Embryonic facial prominence (tissue), 1 donor: ENCODE results near the gene FKBP15.
"Not testable (repeated sequence)": the region's sequence is repeated elsewhere in the genome, so short reads cannot be mapped to it uniquely, and the experiment has no call there.

Experiments
- DNase-seq: peaks from one replicate; pipeline ENCODE4 v3.0.0-alpha.2; 2016; ENCODE audit errors: extremely low spot score

The FKBP15 gene

DNA sequence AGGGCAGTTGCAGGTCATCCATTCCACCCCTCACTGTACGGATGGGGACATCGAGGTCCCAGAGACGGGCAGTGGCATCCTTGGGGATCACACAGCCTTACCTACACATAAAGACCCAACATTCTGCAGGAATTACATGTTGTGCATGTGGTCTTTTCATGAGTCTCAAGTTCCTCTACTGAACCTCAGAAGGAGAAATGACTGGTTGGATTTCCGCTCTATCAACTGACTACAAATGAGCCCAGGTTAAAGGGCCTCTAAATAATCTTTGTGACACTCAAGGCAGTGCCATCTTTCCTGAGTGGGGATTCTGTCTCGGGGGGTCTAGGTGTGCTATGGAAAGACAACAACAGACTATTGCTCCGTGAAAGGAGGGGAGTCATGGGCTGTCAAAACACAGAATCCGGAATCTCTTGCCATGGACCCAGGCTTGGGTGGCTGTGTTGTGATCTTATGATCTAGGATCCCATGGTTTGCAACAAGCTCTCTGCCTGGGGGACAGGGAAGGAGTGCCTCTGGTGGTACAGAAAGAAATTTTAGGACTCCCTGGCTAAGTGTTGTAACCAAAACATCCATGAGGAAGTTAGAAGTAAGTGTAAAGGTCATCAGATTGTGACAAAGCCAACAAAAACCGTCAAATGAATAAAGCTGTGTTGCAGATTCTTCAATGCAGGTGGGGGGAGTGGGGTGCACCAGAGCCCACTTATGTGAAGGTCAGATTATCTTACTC, 72.1 kb downstream of the FKBP15 start:
- DNase-seq, result no peak

DNA sequence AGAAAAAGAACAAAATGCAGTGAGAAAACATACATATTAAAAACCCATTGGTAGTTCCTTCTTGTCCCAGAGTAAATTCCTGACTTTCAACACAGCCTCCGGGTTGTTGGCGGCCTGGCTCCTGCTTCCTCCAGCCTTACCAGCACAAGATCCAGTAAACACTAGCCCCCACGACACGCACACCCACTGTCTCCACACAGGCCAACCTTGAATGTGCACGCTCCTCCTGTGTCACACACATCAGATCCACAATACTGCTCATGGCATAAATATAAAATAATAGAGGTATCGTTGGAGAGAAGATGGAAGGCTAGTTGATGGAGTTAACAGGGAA, 72.7 kb downstream of the FKBP15 start:
- DNase-seq, result no peak

DNA sequence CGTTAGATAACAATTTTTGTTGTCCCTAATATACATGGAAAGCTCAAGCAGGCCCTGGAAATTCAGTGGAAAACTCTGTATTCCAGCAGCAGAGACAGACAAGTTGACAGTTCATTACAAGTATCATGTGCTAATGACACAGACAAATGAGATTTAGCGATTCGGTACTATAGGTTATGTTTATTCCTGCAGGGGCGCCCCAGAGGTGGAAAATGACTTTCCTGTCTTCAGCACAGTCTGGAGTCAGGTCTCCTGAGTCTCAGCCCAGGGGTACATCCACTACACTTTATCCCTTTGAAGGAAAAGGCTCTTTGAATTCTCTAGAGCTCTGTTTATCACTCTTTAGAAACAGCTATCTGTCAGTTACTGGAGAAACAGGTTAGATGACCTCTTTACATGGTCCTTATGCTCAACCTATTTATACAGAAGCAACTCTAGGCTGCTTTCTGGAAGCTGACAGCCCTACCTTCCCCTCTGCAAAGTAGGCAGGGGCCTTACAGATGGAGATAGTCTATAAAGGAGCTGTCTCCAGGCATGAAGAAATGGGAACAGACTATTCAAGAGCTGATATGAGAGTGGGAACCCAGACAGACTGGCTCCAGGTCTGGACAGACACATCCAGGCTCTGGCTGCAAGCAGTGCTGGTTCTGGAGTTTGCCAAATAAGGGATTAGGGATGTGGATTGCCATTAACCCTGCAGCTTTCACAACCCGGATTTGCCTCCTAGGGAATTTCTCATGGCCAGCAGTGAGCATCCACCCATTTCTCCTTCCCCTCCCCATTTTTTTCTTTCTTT, 77.4 kb downstream of the FKBP15 start:
- DNase-seq, result no peak

- not testable (repeated sequence) for DNase-seq
Observed at GRCh38 chr9:113140896-113141295, 80.2 kb downstream of the FKBP15 start.

DNA sequence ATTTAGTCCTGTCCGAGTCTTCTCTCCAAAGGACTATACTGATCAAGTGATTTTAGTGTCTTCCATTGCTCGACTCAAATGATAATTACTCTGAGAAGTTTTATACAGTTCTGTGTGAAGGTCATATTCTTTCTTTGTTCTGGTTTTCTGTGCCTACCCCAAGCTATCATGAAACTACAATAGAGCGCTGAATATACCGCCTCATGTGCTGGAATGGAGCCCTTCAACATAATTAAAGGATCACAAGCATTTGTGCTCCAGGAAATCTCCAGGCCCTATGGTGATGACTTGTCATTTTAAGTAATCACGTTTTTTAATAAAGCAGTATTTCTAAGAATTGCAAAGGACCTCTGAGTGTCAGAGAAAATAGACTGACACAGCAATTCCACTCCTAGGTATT, 81.1 kb downstream of the FKBP15 start:
- no peak for DNase-seq

DNA sequence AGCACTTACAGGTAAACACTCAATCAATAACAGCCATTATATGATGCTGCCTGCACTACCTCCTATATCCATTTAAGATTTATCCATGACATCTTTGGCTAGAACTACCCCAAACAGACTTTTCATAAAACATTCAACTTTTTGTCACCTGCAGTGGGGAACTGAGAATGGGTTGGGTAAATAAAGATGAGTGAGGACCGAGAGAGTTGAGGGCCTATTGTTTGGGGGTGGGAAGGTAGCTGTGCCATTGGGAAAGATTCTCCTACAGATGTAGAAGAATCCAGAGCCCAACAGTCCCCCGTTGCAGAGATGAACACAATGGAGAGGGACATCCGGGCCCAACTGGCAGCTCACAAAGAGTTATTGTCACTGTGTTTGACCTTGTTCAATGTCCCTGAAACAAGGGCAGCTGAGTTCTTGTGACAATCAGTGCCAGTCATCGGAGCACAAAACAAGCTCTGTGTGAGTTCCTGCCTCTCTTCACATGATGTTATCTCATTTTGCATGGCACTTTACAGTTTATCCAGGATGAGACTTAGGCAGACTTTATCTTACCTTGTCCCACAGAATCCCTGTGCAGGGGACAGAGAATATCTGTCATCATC, 81.8 kb downstream of the FKBP15 start:
- no peak for DNase-seq

DNA sequence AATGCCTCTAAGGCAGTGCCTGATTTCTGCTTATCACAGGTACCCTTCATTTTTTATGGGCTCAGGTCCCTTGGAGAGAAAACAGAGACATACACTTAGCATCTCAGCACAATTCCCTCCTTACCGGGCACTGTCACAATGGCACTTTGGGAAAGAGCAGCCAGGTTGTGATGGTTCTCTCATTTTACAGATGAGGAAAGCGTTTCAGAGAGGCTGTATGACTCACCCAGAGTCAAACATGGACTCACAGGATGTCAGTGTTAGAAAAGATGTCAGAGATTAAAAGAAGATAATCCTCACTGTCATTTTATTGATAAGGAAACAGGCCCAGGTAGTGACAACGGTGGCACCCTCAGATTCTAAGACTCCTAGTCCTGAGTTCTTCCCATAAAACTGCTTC, 82.3 kb downstream of the FKBP15 start:
- no peak for DNase-seq

GRCh38 chr9:113137196-113138168, 83.6 kb downstream of the FKBP15 start:
- DNase-seq, result no peak

GRCh38 chr9:113131689-113132151, 89.4 kb downstream of the FKBP15 start:
- DNase-seq, result no peak

DNA sequence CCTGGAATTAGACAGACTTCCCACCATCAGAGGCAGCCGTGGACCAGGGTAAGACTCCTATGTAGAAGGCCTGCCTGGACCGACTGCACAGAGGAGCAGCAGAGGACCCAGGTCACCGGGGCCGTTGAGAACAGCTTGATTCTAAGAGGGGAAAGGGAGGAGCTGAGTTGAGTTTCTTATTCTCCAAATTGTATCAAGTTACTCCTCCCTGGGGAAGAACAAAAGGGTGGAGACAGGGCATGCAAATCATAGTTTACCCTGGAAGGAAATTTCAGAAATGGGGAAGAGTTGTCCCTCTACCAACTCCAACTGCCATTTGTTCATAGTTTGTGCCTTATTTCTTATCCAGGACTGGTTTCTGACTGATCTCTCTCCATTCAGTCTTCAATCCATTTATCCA, 91.2 kb downstream of the FKBP15 start:
- no peak for DNase-seq

DNA sequence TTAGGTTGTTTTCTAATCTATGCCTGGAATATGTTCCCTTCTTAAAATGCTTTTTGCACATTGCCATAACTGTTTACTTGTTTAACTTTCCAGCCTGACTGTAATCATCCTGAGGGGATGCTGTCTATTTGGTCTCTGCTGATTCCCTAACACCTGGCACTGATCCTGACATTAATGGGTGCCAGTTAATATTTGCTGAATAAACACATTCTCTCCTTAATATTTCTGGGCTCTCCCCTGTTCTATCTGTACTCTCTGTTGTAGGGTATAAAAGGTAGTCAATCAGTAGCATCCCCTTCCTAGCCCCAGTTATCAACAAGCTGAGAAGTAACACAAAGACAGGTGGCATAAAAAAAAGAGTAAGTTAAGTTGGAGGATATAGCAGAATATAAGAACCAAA, 91.6 kb downstream of the FKBP15 start:
- DNase-seq, result no peak

DNA sequence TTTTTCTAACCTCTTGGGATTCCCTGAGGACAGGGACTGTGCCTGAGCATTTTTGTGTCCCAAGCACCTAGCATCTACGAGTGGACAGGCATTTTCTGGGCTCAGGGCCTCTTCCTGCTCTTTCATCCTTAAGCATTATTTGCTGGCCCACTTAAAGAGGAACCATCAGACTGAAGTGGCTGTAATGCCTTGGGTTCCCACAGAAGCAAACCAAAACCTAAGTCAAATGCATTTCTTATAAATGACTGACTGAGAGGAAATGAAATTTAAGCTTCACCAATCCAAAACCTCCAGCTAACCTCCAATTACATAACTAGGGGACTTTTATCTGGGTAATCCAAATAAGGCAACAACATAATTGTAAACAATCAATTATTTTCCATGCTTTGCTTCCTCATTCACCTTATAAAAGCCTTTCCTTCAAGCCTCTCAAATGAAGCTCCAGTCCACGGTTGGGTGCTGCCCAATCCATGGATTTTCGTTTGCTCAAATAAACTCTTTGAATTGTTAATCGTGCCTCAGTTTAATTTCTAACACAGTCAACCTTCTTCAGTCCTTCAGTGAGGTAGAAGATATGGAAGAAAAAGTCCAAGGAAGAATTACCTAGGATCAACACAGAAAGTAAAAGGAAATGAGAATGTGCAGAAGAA, 95.6 kb downstream of the FKBP15 start:
- DNase-seq, result no peak

DNA sequence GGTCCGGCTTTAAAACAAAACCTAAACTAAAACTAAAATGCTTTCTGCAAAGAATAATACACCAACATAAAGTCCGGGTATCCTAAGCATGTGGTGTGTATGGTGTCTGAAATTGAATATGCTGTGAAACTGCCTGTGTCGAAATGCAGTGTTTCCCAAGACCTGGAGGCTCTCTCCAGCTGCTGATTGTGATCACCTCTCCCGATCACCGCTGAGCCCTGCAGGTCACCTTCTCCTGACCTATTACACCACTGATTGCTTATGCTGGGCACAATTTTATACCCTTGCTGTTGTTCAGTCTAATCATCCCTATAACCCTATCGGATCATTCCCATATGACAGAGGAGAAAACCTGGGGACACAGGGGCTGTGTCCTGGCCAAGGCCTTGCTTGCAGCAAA, 102.2 kb downstream of the FKBP15 start:
- not testable (repeated sequence) for DNase-seq
